SK-N-SH (cell line): ENCODE data around the gene FLYWCH1. TPM values are rescaled to one million over a fixed set of nuclear protein-coding genes. Genes with fewer than 3 reads are reported as not detected.

Experiments used
- CTCF ChIA-PET: fragments of 300-600, 350-600 bp; formaldehyde crosslinking; extraction: SDS; loops from one replicate; lab custom pipeline; 2021; lab: Yijun Ruan, JAX
- POLR2A ChIA-PET: fragments of 350-600 bp; sonication (Branson Sonifier 250); formaldehyde crosslinking; extraction: SDS; loops from one replicate; lab custom pipeline; 2020; ENCODE audit warnings: antibody characterized with exemption, inconsistent platforms; lab: Yijun Ruan, JAX
- DNase-seq: peaks from one replicate; pipeline ENCODE4 v3.0.0; 2012
- H2AFZ ChIP-seq: fragments of 200-600 bp; sonication (generic); 2 replicates; pipeline ENCODE4 v1.8.1; 2016; ENCODE audit warnings: antibody characterized with exemption, mild to moderate bottlenecking, low read depth
- H3F3A ChIP-seq: fragments of 200-600 bp; sonication (generic); replicated peaks from 2 replicates; pipeline ENCODE3; 2016; ENCODE audit warnings: antibody characterized with exemption, mild to moderate bottlenecking; ENCODE audit not compliant: insufficient read depth
- H3K27ac ChIP-seq, 2 experiments: fragments of 200-500 bp in 1 of 2; fragments of 200-600 bp in 1 of 2; sonication (Bioruptor generic) in 1 of 2; sonication (generic), shearing (Covaris generic) in 1 of 2; 2 replicates each; pipeline versions ENCODE4 v1.5.1 to v1.6.1; 2014 to 2016; ENCODE audit warnings: low read depth in 2 of 2, inconsistent platforms in 1 of 2, low read length in 1 of 2, mild to moderate bottlenecking in 1 of 2, mixed read lengths in 1 of 2
- H3K27me3 ChIP-seq: fragments of 200-600 bp; sonication (generic), shearing (Covaris generic); 2 replicates; pipeline ENCODE4 v1.6.1; 2016; ENCODE audit warnings: mixed run types; ENCODE audit not compliant: insufficient read depth
- H3K36me3 ChIP-seq, 2 experiments: fragments of 200-500 bp in 1 of 2; fragments of 200-600 bp in 1 of 2; sonication (Bioruptor generic) in 1 of 2; sonication (generic) in 1 of 2; replicated peaks in 1 of 2; 2 replicates each; pipeline versions ENCODE3 to v1.5.1; 2014 to 2016; ENCODE audit warnings: low read length in 1 of 2, mild to moderate bottlenecking in 1 of 2; ENCODE audit not compliant: insufficient read depth in 2 of 2, control insufficient read depth in 1 of 2
- H3K4me1 ChIP-seq, 2 experiments: fragments of 200-500 bp in 1 of 2; fragments of 200-600 bp in 1 of 2; sonication (Bioruptor generic) in 1 of 2; sonication (generic), shearing (Covaris generic) in 1 of 2; 2 replicates each; pipeline versions ENCODE4 v1.5.1 to v1.6.1; 2014 to 2016; ENCODE audit warnings: low read depth in 1 of 2, low read length in 1 of 2, mixed run types in 1 of 2; ENCODE audit not compliant: insufficient read depth in 2 of 2, control insufficient read depth in 1 of 2
- H3K4me2 ChIP-seq: fragments of 200-600 bp; sonication (generic), shearing (Covaris generic); 2 replicates; pipeline ENCODE4 v1.6.1; 2017; ENCODE audit warnings: mixed run types
- H3K4me3 ChIP-seq, 2 experiments: fragments of 200-500 bp in 1 of 2; fragments of 200-600 bp in 1 of 2; sonication (Bioruptor generic) in 1 of 2; sonication (generic), shearing (Covaris generic) in 1 of 2; 2 replicates each; pipeline versions ENCODE4 v1.5.1 to v1.8.1; 2014 to 2016; ENCODE audit warnings: low read depth in 2 of 2, inconsistent platforms in 1 of 2, low read length in 1 of 2, mild to moderate bottlenecking in 1 of 2, mixed read lengths in 1 of 2, moderate library complexity in 1 of 2
- H3K79me2 ChIP-seq: fragments of 200-600 bp; sonication (generic); 2 replicates; pipeline ENCODE4 v1.8.1; 2017; ENCODE audit warnings: mild to moderate bottlenecking; ENCODE audit not compliant: insufficient read depth
- H3K9ac ChIP-seq: fragments of 200-600 bp; sonication (generic); 2 replicates; pipeline ENCODE4 v1.6.1; 2017; ENCODE audit warnings: mixed run types
- H3K9me2 ChIP-seq: fragments of 200-600 bp; sonication (generic); 2 replicates; pipeline ENCODE4 v1.6.1; 2017; ENCODE audit warnings: mixed run types
- H3K9me3 ChIP-seq: fragments of 200-600 bp; sonication (generic); 2 replicates; pipeline ENCODE4 v1.6.1; 2017; ENCODE audit warnings: mixed run types, mild to moderate bottlenecking, moderate library complexity
- H4K20me1 ChIP-seq: fragments of 200-600 bp; sonication (generic); 2 replicates; pipeline ENCODE4 v1.6.1; 2017; ENCODE audit warnings: mild to moderate bottlenecking, mixed run types; ENCODE audit not compliant: insufficient read depth
- CHD2 ChIP-seq: fragments of 150-350 bp; IDR thresholded peaks from 2 replicates; pipeline ENCODE4 v1.6.1; 2018; ENCODE audit warnings: low read length; ENCODE audit not compliant: partially characterized antibody
- CTCF ChIP-seq: fragments of 200-600 bp; sonication (generic); IDR thresholded peaks from 2 replicates; pipeline ENCODE4 v1.6.1; 2017; ENCODE audit warnings: antibody characterized with exemption, mild to moderate bottlenecking, moderate library complexity
- EP300 ChIP-seq, 2 experiments: IDR thresholded peaks; 2 replicates each; pipeline versions ENCODE4 v1.4.0 to v1.6.1; 2012; ENCODE audit warnings: borderline replicate concordance in 1 of 2, low read depth in 1 of 2, low read length in 1 of 2
- FOXJ3 ChIP-seq: sonication (generic); formaldehyde crosslinking; IDR thresholded peaks from 2 replicates; pipeline ENCODE4 v1.5.1; 2020; ENCODE audit warnings: mild to moderate bottlenecking, missing genetic modification reagents
- GABPA ChIP-seq: IDR thresholded peaks from 2 replicates; pipeline ENCODE4 v1.4.0; 2012; ENCODE audit warnings: low read depth, mild to moderate bottlenecking
- RAD21 ChIP-seq: IDR thresholded peaks from 2 replicates; pipeline ENCODE4 v1.6.1; 2012; ENCODE audit warnings: mild to moderate bottlenecking, low read length
- RCOR1 ChIP-seq: fragments of 150-350 bp; IDR thresholded peaks from 2 replicates; pipeline ENCODE4 v1.6.1; 2017; ENCODE audit warnings: antibody characterized with exemption, low read length
- REST ChIP-seq: IDR thresholded peaks from 2 replicates; pipeline ENCODE4 v1.6.1; 2012; ENCODE audit warnings: mild to moderate bottlenecking, low read depth, low read length, moderate library complexity
- RXRA ChIP-seq: IDR thresholded peaks from 2 replicates; pipeline ENCODE4 v1.4.0; 2012; ENCODE audit warnings: low read depth, mild to moderate bottlenecking, borderline replicate concordance
- SMC3 ChIP-seq: IDR thresholded peaks from 2 replicates; pipeline ENCODE4 v1.6.1; 2012; ENCODE audit warnings: low read depth, low read length, improper control_type of control experiment
- USF1 ChIP-seq: IDR thresholded peaks from 2 replicates; pipeline ENCODE4 v1.4.0; 2012; ENCODE audit warnings: low read depth, borderline replicate concordance
- YY1 ChIP-seq: IDR thresholded peaks from 2 replicates; pipeline ENCODE4 v1.4.0; 2012; ENCODE audit warnings: low read depth, mild to moderate bottlenecking
- WGBS: methylation state at CpG from one replicate; pipeline ENCODE4 v1.1.6; 2017; ENCODE audit warnings: low lambda C conversion rate; 5-methylcytosine and 5-hydroxymethylcytosine counted together
- polyA plus RNA-seq, 3 experiments: library from polyadenylated mRNA; depleted of rRNA; stranded (reverse); fragments of >200 nt; gene quantifications; 2 replicates each; pipeline ENCODE4 v1.2.3, GENCODE V29; 2012

The FLYWCH1 gene
- polyA plus RNA-seq, 1 of the 3 experiments (the other 2 are of a cell fraction), result 30.1 TPM

GRCh38 chr16:2874912-2875362 is 36.8 kb upstream of the FLYWCH1 start:
- ChIA-PET CTCF (interaction anchor here (1.0 to 10.9 kb wide), 7 partner anchors 12 to 85 kb away, joined by 3 to 144 read pairs (median 4); partner anchors contain the start of gene FLYWCH1), POLR2A (no interaction called here)
- Histone ChIP-seq H3K9ac (no peak overlapping the region), H3K79me2 (no peaks in the 10 kb centered on the region), H3K4me3 (peak overlapping the region in 1 of 2 experiments; percentile 32; a peak in 1 of 4 replicates), H3K36me3 (no peaks in the 10 kb centered on the region), H3K4me1 (no peaks in the 10 kb centered on the region), H4K20me1 (no peaks in the 10 kb centered on the region), H3K27me3 (no peaks in the 10 kb centered on the region), H3K9me2 (no peaks in the 10 kb centered on the region), H2AFZ (peak overlapping the region; percentile 41; the same call in 1 of the 2 replicates), H3K9me3 (no peaks in the 10 kb centered on the region), H3K4me2 (no peak overlapping the region), H3F3A (peaks cover 4% of the 10 kb centered on the region), H3K27ac (no peak overlapping the region)
- TF ChIP-seq GABPA (no peak), CTCF (peak; percentile 97), REST (no peak), SMC3 (peak; percentile 82), RAD21 (peak; percentile 68), CHD2 (no peak), RCOR1 (peak; percentile 66; the same call in 1 of the 2 replicates), YY1 (no peak), USF1 (no peak), FOXJ3 (CRISPR knock-in tag) (0 out of 2 replicates have a peak, but pooled peaks have one; percentile 13), EP300 (IDR thresholded peaks at IDR 0.05; ENCODE audit: borderline replicate concordance in 1 of 2, low read depth in 1 of 2, low read length in 1 of 2) (no peak), RXRA (no peak)
- 20% methylated on average over 16 of the region's 25 CpGs for WGBS
- DNase-seq, result peak; percentile 89
